ENCODE results near the gene MYOCD.
"Not testable (repeated sequence)": the region's sequence is repeated elsewhere in the genome, so short reads cannot be mapped to it uniquely, and the experiment has no call there.

Gene MYOCD

DNA sequence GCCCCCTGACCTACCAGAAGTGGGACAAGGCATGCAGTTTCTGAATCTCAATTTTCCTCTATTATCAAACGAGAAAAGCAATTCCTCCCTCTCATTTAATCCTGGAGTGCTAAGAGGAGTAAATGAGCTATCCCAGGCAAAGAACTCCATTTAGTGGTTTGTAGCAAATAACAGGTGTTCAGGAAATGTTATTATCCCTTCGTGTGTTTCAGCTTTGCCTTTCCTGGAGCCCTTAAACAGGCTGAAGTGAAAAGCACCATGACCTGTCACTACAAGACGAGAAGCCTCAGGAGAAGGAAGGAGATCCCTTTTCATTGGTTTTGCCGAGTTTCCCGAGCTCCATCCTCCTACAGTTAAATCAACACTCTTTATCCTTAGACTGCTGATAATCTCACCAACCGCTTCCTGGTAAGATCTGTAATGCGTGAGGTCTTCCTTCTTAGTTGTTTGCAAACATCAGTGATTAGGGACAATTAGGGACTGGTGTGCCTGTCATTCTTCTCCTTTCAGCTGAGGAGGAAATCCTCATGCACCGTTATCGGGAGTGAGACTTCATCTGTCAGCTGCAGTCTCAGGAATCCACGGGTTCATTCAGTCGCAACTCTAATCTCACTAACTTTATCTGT, 30.8 kb upstream of the MYOCD start:
- Histone ChIP-seq H3K36me3 (ENCODE audit: insufficient read depth, insufficient read length, low read length) (no peaks in the 10 kb centered on the region), H3K9me3 (ENCODE audit: insufficient read depth, low read length) (no peaks in the 10 kb centered on the region), H3K27me3 (ENCODE audit: insufficient read depth, insufficient read length) (no peaks in the 10 kb centered on the region), H3K4me3 (ENCODE audit: insufficient read length, low read depth) (no peak overlapping the region), H3K4me1 (ENCODE audit: insufficient read depth, insufficient read length) (no peaks in the 10 kb centered on the region), H3K9ac (ENCODE audit: insufficient read length, low read depth) (no peak overlapping the region)
- DNase-seq (ENCODE audit: low read depth, low spot score): no peak
- no peak for TF ChIP-seq YY1 (IDR thresholded peaks at IDR 0.05; ENCODE audit: insufficient read depth, insufficient read length)
- no peak for TF ChIP-seq SUZ12 (IDR thresholded peaks at IDR 0.05; ENCODE audit: extremely low read depth, insufficient read depth, insufficient read length)
- TF ChIP-seq ZNF274 (IDR thresholded peaks at IDR 0.05; ENCODE audit: low read depth, low read length): no peak

DNA sequence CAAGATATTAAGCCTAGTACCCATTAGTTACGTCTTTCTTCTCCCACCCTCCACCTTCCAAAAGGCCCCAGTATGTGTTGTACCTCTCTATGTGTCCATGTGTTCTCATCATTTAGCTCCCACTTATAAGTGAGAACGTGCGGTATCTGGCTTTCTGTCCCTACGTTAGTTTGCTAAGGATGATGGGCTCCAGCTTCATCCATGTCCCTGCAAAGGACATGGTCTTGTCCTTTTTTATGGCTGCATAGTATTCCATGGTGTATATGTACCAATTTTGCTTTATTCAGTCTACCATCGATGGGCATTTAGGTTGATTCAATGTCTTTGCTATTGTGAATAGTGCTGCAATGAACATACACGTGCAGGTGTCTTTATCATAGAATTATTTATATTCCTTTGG, 29.7 kb upstream of the MYOCD start:
- not testable (repeated sequence) for H3K9ac ChIP-seq (ENCODE audit: insufficient read length, low read depth); DNase-seq (ENCODE audit: low read depth, low spot score); H3K9me3 ChIP-seq (ENCODE audit: insufficient read depth, low read length); H3K4me1 ChIP-seq (ENCODE audit: insufficient read depth, insufficient read length); H3K27me3 ChIP-seq (ENCODE audit: insufficient read depth, insufficient read length); H3K36me3 ChIP-seq (ENCODE audit: insufficient read depth, insufficient read length, low read length); H3K4me3 ChIP-seq (ENCODE audit: insufficient read length, low read depth)

- no peaks in the 10 kb centered on the region for H3K4me1 ChIP-seq (ENCODE audit: insufficient read depth, insufficient read length)
- DNase-seq (ENCODE audit: low read depth, low spot score): no peak
- H3K4me3 ChIP-seq (ENCODE audit: insufficient read length, low read depth): no peak overlapping the region
- no peaks in the 10 kb centered on the region for H3K36me3 ChIP-seq (ENCODE audit: insufficient read depth, insufficient read length, low read length)
- no peaks in the 10 kb centered on the region for H3K9me3 ChIP-seq (ENCODE audit: insufficient read depth, low read length)
- TF ChIP-seq SUZ12 (IDR thresholded peaks at IDR 0.05; ENCODE audit: extremely low read depth, insufficient read depth, insufficient read length) (no peak), ZNF274 (IDR thresholded peaks at IDR 0.05; ENCODE audit: low read depth, low read length) (no peak), YY1 (IDR thresholded peaks at IDR 0.05; ENCODE audit: insufficient read depth, insufficient read length) (no peak)
- H3K27me3 ChIP-seq (ENCODE audit: insufficient read depth, insufficient read length): no peaks in the 10 kb centered on the region
- H3K9ac ChIP-seq (ENCODE audit: insufficient read length, low read depth): no peak overlapping the region
Observed at GRCh38 chr17:12637015-12637414, 28.7 kb upstream of the MYOCD start.

DNA sequence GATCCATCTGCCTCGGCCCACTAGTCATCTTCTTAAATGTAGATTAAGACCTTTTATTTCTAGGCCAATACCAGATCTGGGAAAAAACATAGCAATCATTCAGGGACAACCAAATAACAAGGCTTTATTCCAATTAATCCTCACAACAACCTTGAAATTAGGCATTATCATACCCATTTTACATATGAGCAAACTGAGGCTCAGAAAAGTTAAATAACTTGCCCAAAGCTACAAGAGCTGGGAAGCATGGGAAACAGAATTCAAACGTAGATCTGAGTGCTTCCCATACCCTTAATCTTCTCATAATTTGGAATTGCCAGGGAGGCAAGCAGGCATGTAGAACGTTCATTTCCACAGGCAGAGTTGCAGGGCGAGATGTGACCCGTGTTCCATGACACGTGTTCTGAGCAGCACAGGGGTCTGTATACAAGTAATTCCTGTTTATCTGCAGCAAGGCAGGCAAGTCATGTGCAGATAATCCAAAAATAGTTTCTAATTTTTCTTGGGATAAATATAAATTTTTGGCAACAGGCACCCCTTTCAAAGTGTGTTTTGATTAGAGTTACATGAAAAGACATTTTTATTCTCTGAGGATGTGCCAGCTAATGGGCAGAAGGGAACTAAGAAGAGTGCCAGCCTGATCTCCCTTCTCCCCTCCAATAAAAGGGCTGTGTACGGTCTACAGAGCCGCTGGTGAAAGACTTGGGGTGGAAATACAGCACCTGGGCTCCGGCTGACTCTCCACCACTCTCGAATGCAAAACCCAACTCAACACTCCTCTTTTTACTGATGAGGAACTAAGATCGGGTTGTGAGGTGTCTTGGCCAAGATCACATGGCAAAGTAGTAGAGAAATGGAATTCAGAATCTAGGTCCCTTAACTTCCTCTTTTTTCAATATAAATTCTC, 27.7 kb upstream of the MYOCD start:
- TF ChIP-seq YY1 (IDR thresholded peaks at IDR 0.05; ENCODE audit: insufficient read depth, insufficient read length): no peak
- TF ChIP-seq ZNF274 (IDR thresholded peaks at IDR 0.05; ENCODE audit: low read depth, low read length): no peak
- TF ChIP-seq SUZ12 (IDR thresholded peaks at IDR 0.05; ENCODE audit: extremely low read depth, insufficient read depth, insufficient read length): no peak
- no peaks in the 10 kb centered on the region for H3K36me3 ChIP-seq (ENCODE audit: insufficient read depth, insufficient read length, low read length)
- no peaks in the 10 kb centered on the region for H3K9me3 ChIP-seq (ENCODE audit: insufficient read depth, low read length)
- H3K9ac ChIP-seq (ENCODE audit: insufficient read length, low read depth): no peak overlapping the region
- DNase-seq (ENCODE audit: low read depth, low spot score): no peak
- no peaks in the 10 kb centered on the region for H3K4me1 ChIP-seq (ENCODE audit: insufficient read depth, insufficient read length)
- H3K27me3 ChIP-seq (ENCODE audit: insufficient read depth, insufficient read length): no peaks in the 10 kb centered on the region
- no peak overlapping the region for H3K4me3 ChIP-seq (ENCODE audit: insufficient read length, low read depth)

- TF ChIP-seq SUZ12 (IDR thresholded peaks at IDR 0.05; ENCODE audit: extremely low read depth, insufficient read depth, insufficient read length) (no peak), YY1 (IDR thresholded peaks at IDR 0.05; ENCODE audit: insufficient read depth, insufficient read length) (no peak), ZNF274 (IDR thresholded peaks at IDR 0.05; ENCODE audit: low read depth, low read length) (no peak)
- no peak for DNase-seq (ENCODE audit: low read depth, low spot score)
- H3K9ac ChIP-seq (ENCODE audit: insufficient read length, low read depth): no peak overlapping the region
- no peaks in the 10 kb centered on the region for H3K9me3 ChIP-seq (ENCODE audit: insufficient read depth, low read length)
- H3K27me3 ChIP-seq (ENCODE audit: insufficient read depth, insufficient read length): no peaks in the 10 kb centered on the region
- H3K4me1 ChIP-seq (ENCODE audit: insufficient read depth, insufficient read length): no peaks in the 10 kb centered on the region
- no peak overlapping the region for H3K4me3 ChIP-seq (ENCODE audit: insufficient read length, low read depth)
- no peaks in the 10 kb centered on the region for H3K36me3 ChIP-seq (ENCODE audit: insufficient read depth, insufficient read length, low read length)
Observed at GRCh38 chr17:12640364-12640763, 25.3 kb upstream of the MYOCD start.

- H3K36me3 ChIP-seq (ENCODE audit: insufficient read depth, insufficient read length, low read length): no peaks in the 10 kb centered on the region
- no peak overlapping the region for H3K4me3 ChIP-seq (ENCODE audit: insufficient read length, low read depth)
- no peak for DNase-seq (ENCODE audit: low read depth, low spot score)
- no peaks in the 10 kb centered on the region for H3K9me3 ChIP-seq (ENCODE audit: insufficient read depth, low read length)
- no peak overlapping the region for H3K9ac ChIP-seq (ENCODE audit: insufficient read length, low read depth)
- H3K27me3 ChIP-seq (ENCODE audit: insufficient read depth, insufficient read length): no peaks in the 10 kb centered on the region
- TF ChIP-seq ZNF274 (IDR thresholded peaks at IDR 0.05; ENCODE audit: low read depth, low read length) (no peak), SUZ12 (IDR thresholded peaks at IDR 0.05; ENCODE audit: extremely low read depth, insufficient read depth, insufficient read length) (no peak), YY1 (IDR thresholded peaks at IDR 0.05; ENCODE audit: insufficient read depth, insufficient read length) (no peak)
- no peaks in the 10 kb centered on the region for H3K4me1 ChIP-seq (ENCODE audit: insufficient read depth, insufficient read length)
Observed at GRCh38 chr17:12641084-12641483, 24.6 kb upstream of the MYOCD start.

- no peaks in the 10 kb centered on the region for H3K36me3 ChIP-seq (ENCODE audit: insufficient read depth, insufficient read length, low read length)
- no peak overlapping the region for H3K9ac ChIP-seq (ENCODE audit: insufficient read length, low read depth)
- no peaks in the 10 kb centered on the region for H3K4me1 ChIP-seq (ENCODE audit: insufficient read depth, insufficient read length)
- H3K9me3 ChIP-seq (ENCODE audit: insufficient read depth, low read length): no peaks in the 10 kb centered on the region
- TF ChIP-seq YY1 (IDR thresholded peaks at IDR 0.05; ENCODE audit: insufficient read depth, insufficient read length) (no peak), ZNF274 (IDR thresholded peaks at IDR 0.05; ENCODE audit: low read depth, low read length) (no peak), SUZ12 (IDR thresholded peaks at IDR 0.05; ENCODE audit: extremely low read depth, insufficient read depth, insufficient read length) (no peak)
- DNase-seq (ENCODE audit: low read depth, low spot score): no peak
- no peak overlapping the region for H3K4me3 ChIP-seq (ENCODE audit: insufficient read length, low read depth)
- no peaks in the 10 kb centered on the region for H3K27me3 ChIP-seq (ENCODE audit: insufficient read depth, insufficient read length)
Observed at GRCh38 chr17:12642034-12642433, 23.7 kb upstream of the MYOCD start.
